HG03060 (cell line): ENCODE measurements around the gene HOXC6.

Source experiments
- ATAC-seq: cut with Tn5 transposase; IDR thresholded peaks from one replicate; pipeline ENCODE4 v1.9.1; 2021; ENCODE audit warnings: low read depth, moderate number of reproducible peaks; ENCODE audit not compliant: unreplicated experiment

Gene HOXC6

DNA sequence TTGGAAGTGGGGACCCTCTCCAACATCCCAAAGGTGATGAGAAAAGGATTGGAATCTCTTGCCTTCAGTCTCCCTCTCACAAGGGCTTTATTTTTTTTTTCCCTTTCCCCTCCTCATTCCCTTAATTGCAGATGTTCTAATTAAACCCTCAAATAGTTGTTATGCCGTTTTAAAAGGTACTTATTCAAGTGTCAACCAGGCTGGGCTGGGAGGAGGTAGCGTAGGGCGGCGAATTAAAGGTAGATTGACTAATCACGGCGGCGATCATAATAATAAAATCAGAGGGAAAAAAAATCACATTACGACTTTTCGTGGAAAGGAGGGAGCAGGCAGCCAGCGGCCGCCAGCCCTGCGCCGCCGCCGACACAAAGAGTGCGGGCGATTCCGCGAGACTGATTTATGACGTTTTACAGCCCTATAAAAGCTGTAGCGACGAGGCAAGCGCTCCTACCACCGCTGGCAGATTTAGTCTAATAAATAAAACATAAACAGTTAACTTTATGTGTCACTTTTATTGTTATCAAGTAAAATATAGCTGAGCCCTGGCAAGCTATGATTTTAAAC, 23.7 kb downstream of the HOXC6 start:
- no peak for ATAC-seq

DNA sequence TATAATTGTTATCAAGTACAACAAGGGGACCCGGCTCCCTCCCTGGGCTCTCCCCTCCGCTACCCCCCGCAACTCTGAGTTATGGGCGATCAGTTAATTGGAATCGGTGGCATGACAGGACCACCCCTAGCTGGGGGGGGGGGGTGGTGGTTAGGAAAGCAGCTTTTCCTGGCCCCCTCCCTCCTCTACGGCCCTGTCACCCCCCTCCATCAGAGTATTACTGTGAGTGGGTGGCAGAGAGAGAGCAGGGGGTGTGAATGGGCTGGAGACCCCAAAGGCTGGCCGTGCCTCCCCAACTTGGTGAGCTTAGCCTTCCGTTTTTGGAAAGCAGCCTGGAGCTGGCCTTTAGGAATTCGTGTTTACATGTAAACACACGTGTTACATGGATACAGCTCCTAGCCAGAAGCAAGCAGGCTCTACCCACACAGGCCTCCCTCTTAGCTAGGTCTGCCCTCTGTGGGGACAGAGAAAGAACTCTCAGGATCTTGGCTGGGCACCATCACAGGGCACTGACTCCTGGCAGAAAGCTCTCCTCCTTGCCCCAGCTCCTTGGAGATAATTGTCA, 24.3 kb downstream of the HOXC6 start:
- ATAC-seq: no peak

DNA sequence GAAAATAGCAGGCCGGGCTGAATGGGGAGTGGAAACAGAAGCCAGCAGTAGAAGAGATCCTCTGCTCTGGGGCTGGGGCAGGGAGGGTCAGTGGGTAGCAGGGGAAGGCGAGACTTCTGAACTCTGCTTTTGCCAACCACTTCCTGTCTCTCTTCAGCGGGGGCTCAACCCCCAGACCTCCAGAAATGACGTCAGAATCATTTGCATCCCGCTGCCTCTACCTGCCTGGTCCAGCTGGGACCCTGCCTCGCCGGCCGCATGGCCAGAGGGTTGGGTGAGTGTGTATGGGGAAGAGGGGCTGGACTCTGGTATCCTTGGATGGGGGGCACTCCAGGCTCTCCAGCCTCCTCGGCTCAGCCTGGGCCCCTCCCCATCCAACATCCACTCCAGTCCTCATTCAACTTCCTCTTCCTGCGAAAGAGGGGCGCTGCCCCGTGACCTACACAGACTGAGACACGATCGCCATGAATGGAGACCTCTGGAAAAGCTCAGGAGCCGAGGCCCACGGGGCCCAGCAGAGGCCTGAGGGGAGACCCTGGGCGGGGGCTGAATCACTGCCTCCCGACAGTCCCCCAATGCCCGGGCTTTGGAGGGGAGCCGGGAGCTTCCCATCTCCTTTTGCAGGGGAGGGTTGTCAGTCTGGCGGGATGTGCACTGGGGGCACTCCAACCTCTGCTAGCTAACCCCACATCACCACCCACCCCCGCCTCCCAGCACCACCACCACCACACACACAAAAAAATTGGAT, 24.9 kb downstream of the HOXC6 start:
- ATAC-seq: no peak

DNA sequence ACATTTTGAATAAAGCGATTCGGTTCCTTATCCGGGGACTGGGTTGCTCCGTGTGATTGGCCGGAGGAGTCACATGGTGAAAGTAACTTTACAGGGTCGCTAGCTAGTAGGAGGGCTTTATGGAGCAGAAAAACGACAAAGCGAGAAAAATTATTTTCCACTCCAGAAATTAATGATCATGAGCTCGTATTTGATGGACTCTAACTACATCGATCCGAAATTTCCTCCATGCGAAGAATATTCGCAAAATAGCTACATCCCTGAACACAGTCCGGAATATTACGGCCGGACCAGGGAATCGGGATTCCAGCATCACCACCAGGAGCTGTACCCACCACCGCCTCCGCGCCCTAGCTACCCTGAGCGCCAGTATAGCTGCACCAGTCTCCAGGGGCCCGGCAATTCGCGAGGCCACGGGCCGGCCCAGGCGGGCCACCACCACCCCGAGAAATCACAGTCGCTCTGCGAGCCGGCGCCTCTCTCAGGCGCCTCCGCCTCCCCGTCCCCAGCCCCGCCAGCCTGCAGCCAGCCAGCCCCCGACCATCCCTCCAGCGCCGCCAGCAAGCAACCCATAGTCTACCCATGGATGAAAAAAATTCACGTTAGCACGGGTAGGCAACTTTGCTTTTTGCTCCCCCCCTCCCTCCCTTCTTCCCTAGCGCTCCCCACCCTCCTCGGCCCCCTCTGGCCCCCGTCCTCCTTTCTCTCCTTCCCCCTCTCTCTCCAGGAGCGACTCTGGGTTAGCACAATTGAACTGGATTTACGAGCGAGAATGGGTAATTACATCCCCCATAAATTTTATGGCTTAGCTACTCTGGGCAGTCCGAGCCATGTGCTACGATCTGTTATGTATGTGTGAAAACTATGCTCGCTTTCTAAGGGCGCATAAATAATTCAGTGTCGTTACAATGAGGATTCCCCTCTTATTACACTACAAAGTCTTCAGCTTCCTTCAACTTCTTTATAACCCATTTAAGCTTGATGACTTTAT, 25.8 kb downstream of the HOXC6 start, which contains the start of gene HOXC4:
HOXC4 (plus strand) TSS at position 85 of the 991 bp plus-strand sequence; CDS start at position 173, 88 bp downstream.
- no peak for ATAC-seq

DNA sequence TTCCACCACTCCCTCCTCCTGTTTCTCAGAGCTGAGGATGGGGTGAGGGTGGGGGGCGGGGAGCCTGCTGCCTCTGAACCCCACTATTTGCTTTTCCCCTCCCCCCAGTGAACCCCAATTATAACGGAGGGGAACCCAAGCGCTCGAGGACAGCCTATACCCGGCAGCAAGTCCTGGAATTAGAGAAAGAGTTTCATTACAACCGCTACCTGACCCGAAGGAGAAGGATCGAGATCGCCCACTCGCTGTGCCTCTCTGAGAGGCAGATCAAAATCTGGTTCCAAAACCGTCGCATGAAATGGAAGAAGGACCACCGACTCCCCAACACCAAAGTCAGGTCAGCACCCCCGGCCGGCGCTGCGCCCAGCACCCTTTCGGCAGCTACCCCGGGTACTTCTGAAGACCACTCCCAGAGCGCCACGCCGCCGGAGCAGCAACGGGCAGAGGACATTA, 26.5 kb downstream of the HOXC6 start:
- ATAC-seq: no peak

DNA sequence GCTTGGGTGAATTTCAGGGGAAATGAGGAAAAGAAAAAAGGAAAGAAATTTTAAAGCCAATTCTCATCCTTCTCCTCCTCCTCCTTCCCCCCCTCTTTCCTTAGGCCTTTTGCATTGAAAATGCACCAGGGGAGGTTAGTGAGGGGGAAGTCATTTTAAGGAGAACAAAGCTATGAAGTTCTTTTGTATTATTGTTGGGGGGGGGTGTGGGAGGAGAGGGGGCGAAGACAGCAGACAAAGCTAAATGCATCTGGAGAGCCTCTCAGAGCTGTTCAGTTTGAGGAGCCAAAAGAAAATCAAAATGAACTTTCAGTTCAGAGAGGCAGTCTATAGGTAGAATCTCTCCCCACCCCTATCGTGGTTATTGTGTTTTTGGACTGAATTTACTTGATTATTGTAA, 27.3 kb downstream of the HOXC6 start:
- ATAC-seq: no peak

DNA sequence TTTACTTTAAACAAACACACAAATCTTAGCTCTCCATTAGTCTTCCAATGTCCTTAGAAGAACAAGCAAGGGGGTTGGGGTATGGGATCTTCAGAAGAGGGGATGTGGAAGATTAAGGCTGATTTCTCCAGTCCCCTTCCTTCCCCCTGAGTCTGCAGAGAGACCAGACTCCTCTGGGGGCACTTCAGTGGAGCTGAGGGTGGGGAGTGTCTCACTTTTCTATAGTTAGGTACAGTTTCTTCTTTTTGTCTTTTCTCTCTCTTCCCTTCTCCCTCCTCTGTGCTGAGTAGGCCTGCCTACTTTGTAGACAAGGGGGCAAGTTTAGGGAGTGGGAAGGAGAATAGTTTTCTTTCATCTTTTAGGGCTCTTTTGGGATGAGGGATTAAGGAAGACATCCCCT, 27.9 kb downstream of the HOXC6 start:
- ATAC-seq: no peak

DNA sequence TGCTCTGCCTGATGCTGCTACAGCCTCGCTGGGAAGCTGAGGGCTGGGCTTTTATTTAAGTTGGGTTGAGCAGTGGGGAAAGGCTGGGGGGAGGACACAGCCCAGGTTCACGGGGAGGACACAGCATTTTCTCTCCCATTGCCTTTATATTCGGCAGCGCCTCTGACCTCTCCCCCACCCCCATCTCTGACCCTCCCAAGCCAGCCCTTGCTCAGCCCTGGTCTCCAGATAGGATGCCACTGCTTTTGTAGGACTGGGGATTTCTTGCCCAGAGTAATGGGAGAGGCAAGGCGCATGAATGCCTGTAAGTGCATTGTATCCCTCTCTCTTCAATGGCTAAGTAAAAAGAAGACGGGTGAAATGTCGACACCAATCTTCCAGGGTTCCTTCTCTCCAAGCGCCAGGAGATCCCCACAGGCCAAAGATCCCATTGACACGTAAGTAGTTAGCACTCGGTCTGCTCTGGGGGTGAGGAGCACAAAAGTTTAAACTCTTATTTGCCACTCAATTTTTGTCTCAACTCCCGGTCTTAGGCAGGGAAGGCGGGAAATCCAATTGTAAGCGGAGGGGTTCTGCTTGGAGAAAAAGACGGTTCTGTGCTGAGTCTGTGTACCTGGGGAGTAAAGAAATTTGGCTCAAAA, 30.0 kb downstream of the HOXC6 start:
- no peak for ATAC-seq

DNA sequence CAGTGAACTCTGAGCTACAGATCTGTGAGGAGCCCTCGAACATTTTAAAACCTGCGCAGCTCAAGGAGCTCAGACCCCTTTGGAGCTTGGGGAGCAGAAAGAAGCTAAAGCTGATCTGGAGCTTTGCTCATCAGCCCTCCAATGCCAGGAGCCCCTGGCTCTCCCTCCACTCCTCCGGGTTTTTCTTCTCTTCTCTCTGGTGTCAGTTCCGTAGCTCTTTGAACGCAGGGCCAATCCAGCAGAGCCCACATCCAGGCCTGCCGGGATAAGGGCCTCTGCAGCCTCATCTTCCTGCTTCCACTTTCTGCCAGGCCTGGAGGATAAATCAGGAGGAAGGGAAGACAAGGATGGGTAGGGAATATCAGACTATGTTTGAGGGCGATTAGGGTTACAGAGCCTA, 31.4 kb downstream of the HOXC6 start:
- ATAC-seq: no peak

DNA sequence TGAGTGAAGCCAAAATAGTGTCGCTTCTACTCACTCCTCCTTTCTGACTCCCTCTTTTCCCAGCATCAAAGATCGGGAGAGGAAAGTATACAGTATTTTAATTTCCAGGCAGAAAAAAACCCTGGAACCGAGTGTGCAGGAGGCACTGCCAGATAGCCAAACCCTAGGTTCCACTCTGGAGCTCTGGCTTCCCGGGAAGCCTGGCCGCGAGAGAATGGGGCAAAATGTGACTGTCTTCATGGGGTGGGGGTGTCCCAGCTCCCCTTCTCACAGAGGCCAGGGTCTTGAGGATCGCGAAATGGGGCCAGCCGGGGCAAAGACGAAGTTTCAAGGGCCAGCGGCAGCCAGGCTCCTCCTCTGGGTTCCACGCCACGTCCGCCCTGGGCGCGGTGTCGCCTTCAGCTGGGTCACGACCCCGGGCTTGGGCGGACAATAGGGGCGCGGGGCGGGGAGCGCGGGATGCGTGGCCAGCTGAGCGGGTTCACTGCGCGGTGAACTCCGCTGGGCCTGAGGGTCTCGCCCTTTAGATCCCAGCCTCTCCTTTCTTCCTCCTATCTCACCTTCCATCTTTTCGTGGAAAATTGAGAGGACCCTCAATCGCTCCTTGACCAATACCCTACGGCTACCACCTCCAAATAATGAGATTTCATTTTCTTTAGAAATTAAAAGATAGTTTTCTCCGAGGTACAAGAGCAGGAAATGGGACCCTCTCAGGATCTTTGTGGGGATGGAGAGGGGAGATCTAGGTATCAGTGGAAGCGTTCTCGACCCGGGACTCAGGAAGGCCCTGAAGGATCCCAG, 32.1 kb downstream of the HOXC6 start:
- ATAC-seq: no peak

DNA sequence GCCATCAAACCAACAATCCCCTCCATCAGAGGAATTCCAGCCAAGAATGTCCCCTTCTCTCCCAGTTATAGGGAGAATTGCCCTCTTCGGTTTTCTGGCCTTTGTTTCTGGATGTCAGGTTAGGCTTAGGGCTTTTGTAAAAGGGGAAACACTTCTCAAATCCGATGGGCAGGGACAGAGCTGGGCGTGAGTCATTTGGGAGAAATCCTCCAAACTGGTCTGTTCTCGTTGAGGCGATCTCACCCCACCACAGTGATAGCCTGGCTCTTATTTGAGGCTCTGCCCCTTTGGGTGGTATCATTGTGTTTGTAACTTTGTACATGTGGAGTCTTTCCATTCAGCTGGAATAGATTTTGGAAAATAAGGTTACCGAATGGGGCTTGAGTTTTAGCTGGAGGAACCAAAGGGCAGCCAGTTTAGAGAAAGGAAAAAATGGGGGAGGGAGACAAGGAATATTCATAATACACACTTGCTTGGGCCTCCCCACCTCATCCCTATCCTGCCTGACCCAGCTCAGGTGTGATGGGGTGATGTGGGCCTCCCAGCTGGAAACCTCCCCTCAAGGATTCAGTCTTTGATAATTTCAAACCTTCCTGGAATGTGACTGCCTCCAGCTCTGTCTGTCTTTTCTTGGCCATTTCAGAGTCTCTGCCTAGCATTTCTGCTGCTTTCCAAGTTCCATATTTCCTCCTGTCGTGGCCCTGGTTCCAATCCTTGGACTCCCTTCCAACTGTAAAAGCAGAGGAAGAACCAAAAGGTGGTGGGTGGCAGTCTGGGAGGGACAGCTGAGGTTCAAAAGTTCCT, 32.9 kb downstream of the HOXC6 start:
- ATAC-seq: no peak

DNA sequence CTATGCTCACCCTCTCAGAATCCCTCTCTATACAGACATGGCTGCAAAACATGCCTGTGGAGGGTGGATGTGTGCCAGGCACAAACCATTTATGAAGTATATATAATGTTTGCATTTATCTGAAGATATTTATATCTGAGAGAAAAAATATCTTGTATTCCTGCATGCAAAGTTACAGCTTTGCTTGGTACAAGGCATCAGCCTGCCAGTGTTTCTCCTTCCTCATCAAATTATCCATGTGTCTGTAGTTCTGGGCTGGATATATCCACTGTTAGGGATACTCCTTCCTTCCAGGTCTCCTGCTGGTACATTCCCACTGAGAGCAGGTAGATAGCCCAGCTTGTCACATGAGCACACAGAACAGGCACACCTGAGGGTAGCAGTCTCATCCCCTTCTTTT, 37.4 kb downstream of the HOXC6 start:
- ATAC-seq: no peak

DNA sequence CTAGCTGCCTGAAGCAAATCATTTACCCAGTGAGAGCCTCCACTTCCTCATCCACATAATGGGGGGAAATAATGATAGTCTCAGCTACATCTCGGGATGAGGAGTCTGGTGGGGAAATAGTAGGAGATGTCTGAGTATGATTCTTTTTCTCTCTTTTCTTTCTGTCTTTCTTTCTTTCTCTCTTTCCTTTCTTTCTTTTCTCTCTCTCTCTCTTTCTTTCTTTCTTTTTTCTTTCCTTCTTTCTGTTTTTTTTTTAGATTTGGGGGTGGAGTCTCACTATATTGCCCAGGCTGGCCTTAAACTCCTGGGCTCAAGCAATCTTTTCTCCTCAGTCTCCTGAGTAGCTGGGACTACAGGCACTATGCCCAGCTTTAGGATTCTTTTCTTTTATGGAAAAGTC, 38.2 kb downstream of the HOXC6 start:
- no peak for ATAC-seq

DNA sequence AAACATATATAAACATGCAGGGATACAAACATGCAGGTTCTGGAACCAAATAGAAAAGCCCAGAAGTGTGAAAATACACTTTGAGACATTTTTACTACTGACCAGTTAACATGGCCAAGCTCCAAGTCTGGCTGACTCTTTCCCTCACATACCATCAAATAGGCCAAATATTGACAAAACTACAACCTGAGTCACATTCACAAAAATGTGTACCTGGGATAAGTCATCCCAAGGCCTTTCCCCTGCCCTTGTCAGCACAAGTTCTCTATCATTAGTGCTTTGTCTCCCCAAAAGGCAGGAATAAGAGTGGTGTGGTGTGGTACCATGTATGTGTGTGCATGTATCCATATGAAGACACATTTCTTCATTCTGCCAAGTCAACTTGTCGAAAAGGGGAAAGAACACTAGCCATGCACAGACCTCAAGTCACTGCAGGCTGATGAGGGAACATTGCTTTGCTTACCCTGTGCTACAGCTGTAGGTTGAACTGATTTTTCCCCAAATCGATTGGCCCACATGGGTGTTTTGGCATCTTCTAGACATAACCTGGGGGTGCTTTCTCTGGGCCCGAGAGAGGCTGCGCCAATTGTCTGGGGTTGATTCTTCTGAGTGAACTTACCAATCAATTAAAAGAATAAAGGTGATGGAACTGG, 40.3 kb downstream of the HOXC6 start:
- no peak for ATAC-seq

DNA sequence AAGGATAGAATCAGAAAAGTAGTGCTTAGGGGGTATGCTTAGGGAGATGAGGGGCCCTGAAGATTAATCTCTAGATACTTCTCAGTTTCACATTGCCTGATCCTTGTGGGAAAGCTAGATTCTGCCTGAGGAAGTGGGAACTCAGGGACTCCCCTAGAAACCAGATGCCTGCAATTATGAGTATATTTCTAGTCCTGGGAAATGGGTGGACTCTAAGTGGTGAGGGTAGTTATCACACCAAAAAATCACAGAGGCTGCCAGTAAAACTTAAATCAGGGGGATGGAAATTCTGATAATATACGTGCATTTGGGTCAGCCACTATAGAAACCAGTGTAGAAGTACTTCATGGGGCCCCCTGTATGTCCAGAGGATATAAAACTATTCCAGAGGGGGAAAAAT, 43.7 kb downstream of the HOXC6 start:
- no peak for ATAC-seq

DNA sequence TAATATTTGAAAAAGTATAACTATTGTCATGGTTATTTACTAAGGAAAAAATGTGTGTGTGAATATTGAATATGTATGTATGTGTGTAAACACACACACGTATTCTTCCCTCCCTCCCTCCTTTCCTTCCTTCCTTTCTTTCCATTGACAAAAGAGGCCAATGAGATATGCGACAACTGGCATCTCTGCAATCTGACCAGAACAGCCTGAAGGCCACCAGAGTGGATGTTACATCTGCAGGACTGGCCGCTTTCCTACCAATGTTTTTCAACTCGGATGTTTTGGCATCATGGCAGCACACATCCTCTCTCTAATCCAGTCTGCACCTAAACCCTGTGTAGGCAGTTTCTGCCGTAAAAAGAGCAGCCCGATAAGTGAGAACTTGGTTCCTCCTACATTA, 46.1 kb downstream of the HOXC6 start:
- no peak for ATAC-seq

DNA sequence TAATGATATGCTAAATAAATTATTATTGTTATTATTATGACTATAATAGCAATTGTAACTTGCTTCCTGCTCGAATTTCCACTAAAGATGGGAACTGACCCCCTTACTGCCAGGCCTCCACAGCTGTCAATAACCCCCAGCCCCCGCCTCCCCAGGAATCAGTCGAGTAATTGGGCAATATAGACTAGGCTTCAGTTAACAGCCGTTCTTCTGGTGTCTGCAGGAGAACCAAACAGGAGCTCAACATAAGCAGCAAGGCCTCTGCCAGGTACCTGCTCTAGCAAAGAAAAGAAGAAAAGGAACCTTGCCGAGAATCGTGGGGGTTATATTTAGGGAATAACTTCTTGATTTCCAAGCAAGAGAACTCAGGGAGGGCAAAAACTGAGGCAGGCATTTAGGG, 47.2 kb downstream of the HOXC6 start:
- ATAC-seq: no peak

DNA sequence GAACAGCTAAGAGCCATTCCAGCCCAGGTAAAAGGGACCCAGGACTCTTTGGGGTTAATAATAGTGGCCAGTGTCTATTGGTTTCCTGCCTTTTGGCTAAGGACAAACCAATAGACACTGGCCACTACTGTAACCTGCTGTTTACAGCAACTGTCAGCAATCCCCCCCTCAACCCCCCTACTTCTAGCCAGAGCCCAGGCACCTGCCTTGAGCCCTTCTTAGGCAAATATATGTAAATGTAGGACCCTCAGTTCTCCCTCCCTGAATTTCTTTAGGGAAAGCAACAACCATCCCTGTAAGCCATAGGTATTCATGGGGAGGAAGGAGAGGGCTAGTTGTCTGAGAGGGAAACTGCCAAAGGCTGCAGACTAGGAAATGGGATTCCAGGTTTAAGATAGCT, 47.7 kb downstream of the HOXC6 start:
- ATAC-seq: no peak
